HG03095 (cell line): ENCODE data around the gene RNF182.
"Not testable (repeated sequence)": the region's sequence is repeated elsewhere in the genome, so short reads cannot be mapped to it uniquely, and the experiment has no call there.

ENCODE experiments used
- ATAC-seq: cut with Tn5 transposase; IDR thresholded peaks from one replicate; pipeline ENCODE4 v1.9.1; 2021; ENCODE audit warnings: moderate library complexity; ENCODE audit not compliant: unreplicated experiment

RNF182 gene, protein sequence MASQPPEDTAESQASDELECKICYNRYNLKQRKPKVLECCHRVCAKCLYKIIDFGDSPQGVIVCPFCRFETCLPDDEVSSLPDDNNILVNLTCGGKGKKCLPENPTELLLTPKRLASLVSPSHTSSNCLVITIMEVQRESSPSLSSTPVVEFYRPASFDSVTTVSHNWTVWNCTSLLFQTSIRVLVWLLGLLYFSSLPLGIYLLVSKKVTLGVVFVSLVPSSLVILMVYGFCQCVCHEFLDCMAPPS

GRCh38 chr6:13924949-13925881 is at the start of gene RNF182:
RNF182 (plus strand) TSS chr6:13924952; CDS start chr6:13977120, 52,168 bp downstream.
- ATAC-seq = no peak

DNA sequence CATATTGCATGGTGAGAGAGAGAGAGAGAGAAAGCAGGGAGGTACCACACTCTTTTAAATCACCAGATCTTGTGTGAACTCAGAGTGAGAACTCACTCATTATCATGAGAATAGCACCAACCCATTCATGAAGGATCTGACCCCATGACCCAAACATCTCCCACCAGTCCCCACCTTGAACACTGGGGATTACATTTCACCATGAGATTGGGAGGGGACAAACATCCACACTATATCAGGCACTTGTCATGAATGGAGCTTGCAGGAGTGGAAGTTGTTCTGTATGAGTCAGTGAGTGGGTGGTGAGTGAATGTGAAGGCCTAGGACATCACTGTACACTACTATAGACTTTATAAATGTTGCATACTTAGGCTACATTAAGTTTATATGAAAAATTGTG is 47.7 kb upstream of the RNF182 start:
- ATAC-seq = no peak

- ATAC-seq = not testable (repeated sequence)
These were observed 44.6 kb upstream of the RNF182 start for GRCh38 chr6:13880061-13880663.

GRCh38 chr6:13881621-13882165 is 43.1 kb upstream of the RNF182 start:
- no peak for ATAC-seq

GRCh38 chr6:13883966-13884365 is 40.8 kb upstream of the RNF182 start:
- no peak for ATAC-seq

DNA sequence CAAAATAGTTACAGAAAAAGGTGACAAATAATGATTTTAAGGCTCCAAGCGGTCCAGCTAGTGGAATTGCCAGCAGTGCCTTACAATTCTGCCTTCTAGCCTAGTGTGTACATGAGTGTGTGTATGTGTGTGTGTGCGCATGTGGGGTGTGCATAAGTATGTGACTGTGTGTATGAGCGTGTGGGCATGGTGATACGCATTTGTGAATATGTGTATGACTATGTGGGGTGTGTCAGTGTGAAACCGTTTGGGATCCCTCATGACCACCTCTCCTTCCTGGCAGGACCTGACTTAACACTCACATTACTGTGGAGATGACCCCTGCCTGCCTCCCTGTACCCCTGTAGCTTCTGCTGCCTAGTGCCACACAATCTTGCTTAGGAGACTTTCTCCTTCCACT is 40.4 kb upstream of the RNF182 start:
- no peak for ATAC-seq

DNA sequence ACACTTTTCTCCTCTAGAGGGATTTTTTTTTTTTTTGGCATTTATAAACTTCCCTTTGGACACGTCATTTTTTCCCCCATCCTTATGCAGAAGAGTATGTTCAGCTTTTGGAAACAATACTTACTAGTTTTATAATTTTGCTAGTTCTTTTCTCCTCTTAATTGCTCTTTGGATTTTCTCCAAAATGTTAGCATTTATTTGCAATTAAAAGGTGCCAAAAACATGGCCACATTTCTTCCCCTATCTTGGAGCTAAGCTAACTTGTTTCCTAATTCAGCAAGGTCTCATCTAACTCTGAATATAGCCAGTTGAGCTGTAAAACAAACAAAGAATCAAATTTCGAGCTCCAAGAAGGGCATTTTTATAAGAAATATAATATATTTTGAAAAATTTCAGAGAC is 39.2 kb upstream of the RNF182 start:
- no peak for ATAC-seq

DNA sequence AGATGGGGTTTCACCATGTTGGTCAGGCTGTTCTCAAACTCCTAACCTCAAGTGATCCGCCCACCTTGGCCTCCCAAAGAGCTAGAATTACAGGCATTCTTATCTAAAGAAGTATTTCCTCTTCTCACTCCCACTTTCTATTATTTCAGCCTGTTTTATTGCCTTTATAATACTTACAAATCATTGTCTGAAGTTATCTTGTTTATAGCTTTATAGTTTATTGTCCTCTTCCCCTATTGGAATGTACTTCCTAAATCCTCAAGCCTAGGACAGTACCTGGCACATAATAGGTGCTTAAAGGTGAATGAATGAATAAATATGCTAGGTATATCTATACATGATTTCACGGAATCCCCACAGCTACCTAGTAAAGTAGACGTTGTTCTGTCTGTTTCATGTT is 37.8 kb upstream of the RNF182 start:
- ATAC-seq = no peak

DNA sequence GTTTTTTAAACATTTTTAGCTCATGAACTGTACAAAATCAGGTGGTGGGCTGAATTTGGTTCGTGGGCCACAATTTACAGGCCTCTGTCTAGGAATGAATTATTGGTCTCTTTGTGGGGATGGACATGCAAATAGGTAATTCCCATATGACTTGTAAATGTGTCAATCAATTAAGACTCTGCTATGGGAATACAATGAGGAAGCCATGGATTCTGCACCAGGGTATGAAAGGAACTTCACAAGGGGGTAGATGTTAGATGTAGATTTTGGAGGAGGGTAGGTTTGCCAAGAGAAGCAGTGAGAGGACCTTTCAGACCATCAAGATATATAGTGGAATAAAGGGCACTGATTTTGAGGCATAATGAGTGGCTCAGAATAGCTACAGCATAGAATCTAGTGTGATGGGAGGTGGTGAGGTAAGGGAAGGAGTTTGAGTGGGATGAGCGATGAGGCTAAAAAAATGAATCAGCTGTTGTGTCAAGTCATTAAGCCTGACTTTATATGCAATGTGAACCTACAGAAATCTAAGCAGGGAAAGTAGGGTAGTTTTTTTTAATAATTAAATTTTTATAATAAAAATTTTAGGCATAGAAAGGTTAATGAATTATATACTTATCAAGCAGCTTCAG is 32.6 kb upstream of the RNF182 start:
- ATAC-seq = no peak

GRCh38 chr6:13902922-13903321 is 21.8 kb upstream of the RNF182 start:
- no peak for ATAC-seq

GRCh38 chr6:13903364-13903763 is 21.4 kb upstream of the RNF182 start:
- no peak for ATAC-seq

DNA sequence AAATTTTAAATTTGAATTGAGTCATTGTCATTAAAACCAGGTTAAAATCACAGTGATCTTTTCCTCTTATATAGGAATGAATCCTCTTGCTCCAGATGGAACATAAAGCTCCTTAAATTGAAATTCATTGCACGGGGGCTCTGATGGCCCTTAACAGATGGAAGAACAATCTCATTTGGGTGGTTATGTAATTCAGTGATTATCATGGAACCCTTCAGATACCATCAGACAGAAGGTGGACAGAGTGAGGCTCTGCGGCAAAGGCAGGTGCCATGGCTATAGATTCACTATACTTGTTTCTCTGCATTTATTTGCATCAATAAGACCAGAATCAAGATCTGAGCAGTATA is 17.8 kb upstream of the RNF182 start:
- no peak for ATAC-seq

GRCh38 chr6:13907614-13908215 is 17.0 kb upstream of the RNF182 start:
- ATAC-seq = no peak

- ATAC-seq = no peak
These were observed 15.8 kb upstream of the RNF182 start for GRCh38 chr6:13908955-13909381.

- no peak for ATAC-seq
These were observed 14.3 kb upstream of the RNF182 start for GRCh38 chr6:13910443-13910842.

DNA sequence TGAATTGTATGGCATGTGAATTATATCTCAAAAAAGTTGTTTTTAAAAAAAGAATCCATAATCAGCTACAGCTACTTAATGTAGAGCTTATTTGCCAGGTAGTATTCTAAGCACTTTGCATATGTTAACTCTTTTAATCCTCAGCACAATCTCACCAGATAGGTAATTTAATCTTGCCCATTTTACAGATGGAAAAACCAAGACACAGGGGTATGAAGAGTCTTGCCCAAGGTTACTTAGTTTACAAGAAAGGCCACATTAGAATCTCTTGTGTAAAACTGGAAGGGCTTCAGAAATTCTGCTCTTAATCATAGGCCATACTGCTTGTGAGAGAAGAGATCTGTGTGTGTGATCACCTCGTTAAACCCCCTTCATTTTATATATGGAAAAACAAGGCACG is 13.4 kb upstream of the RNF182 start:
- ATAC-seq = no peak

DNA sequence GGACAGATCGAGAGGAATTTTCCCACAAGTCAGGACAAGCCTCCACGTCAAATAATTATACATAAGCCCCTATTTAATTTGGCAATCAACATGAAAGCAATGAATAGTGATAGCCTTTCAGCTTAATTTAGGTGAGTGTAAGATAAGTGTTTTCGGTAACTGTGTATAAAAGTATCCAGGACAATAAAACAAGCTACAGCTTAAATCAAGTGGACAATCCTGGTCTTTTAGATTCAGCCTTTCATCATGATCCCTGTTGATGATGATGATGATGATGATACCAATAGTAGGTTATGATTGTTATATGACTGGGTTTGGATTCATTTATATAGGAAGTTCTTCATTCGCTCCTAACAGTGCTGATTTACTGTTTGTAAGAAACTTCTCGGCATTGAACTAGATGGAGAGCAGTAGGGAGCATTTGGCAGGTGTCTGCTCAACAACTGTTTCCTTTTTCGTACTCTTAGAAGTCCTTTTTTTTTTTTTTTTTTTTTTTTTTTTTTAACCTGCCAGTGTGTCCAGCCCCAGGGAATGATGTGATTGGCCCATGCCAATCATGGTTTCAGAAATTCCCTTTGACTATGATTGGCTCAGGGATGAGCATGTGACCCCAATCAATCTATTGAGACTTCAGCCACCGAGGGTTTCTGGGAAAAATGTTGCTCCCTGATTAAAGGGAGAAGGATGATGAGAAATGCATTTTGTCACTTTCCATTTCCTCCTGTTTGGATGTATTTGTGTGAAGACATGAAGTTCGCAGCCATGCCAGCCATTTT is 11.3 kb upstream of the RNF182 start:
- ATAC-seq = no peak

GRCh38 chr6:13914351-13914750 is 10.4 kb upstream of the RNF182 start:
- no peak for ATAC-seq

DNA sequence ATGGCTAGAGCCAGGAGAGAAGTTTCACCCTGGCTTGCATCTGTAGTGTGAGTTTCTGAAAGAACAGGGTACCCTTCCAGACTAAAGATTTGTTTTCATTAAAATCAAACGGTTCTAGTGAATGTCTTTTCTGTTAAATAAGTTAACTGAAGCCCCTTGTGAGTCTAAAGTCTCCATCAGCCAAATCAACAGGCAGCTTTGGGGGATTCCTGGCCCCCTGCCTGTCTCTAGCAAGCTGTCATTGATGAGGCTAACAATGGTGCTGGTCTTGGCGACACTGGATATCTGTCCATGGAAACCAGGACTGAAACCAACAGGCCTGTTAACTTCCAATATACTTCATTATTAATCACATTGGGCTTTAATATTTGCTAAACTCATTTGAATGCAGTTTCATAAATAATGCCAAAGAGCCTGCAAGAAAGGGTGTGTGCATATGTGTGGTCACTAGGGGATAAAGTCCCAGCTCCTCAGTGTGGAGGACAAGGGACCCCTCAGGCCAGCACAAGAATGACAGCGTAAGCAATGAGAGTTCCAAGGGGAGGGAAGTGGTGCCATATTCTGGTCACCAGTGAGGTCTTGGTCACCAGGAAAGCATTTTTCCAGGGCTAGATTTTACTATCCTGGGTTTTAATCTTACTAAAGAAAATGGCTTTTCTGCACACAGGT is 9.1 kb upstream of the RNF182 start:
- no peak for ATAC-seq
